SK-N-SH treated with all-trans-retinoic acid at 6 μM for 48 hours (cell line): ENCODE data around the gene CDC42.

ENCODE experiments used
- ATAC-seq: fragments of 200-7000 bp; cut with Tn5 transposase; 3 replicates; pipeline ENCODE4 v1.9.1; 2020; ENCODE audit warnings: mild to moderate bottlenecking, moderate library complexity
- ARNTL ChIP-seq: fragments of 450-650 bp; formaldehyde crosslinking; IDR thresholded peaks from 2 replicates; pipeline ENCODE4 v1.5.0; 2020; ENCODE audit warnings: low read depth, mild to moderate bottlenecking, moderate library complexity, borderline replicate concordance
- BACH2 ChIP-seq: fragments of 250-450 bp; sonication (Bioruptor Pico); IDR thresholded peaks from 2 replicates; pipeline ENCODE4 v1.9.0; 2021; ENCODE audit warnings: mild to moderate bottlenecking, borderline replicate concordance
- CSDC2 ChIP-seq: fragments of 250-450 bp; sonication (Bioruptor Pico); IDR thresholded peaks from 2 replicates; pipeline ENCODE4 v1.5.0; 2020; ENCODE audit warnings: mild to moderate bottlenecking, moderate library complexity
- ESRRG ChIP-seq: fragments of 250-450 bp; sonication (Bioruptor Pico); IDR thresholded peaks from 2 replicates; pipeline ENCODE4 v1.6.1; 2021; ENCODE audit warnings: mild to moderate bottlenecking
- GLIS3 ChIP-seq: fragments of 250-450 bp; sonication (Bioruptor Pico); IDR thresholded peaks from 2 replicates; pipeline ENCODE4 v1.5.0; 2020; ENCODE audit warnings: mild to moderate bottlenecking, moderate library complexity
- ISL1 ChIP-seq: fragments of 250-450 bp; sonication (Bioruptor Pico); IDR thresholded peaks from 2 replicates; pipeline ENCODE4 v2.1.2; 2022; ENCODE audit warnings: mild to moderate bottlenecking, moderate library complexity
- OSR1 ChIP-seq: fragments of 250-450 bp; sonication (Bioruptor Pico); IDR thresholded peaks from 2 replicates; pipeline ENCODE4 v1.8.0; 2022; ENCODE audit warnings: moderate library complexity, mild to moderate bottlenecking, inconsistent platforms
- PPARA ChIP-seq: fragments of 250-450 bp; sonication (Bioruptor Pico); IDR thresholded peaks from 2 replicates; pipeline ENCODE4 v1.5.0; 2020; ENCODE audit warnings: mild to moderate bottlenecking, borderline replicate concordance
- RARB ChIP-seq: fragments of 250-450 bp; sonication (Bioruptor Pico); IDR thresholded peaks from 2 replicates; pipeline ENCODE4 v1.8.0; 2021; ENCODE audit warnings: mild to moderate bottlenecking, moderate library complexity
- SNAI2 ChIP-seq: fragments of 250-450 bp; sonication (Bioruptor Pico); IDR thresholded peaks from 2 replicates; pipeline ENCODE4 v1.5.0; 2020; ENCODE audit warnings: mild to moderate bottlenecking, moderate library complexity
- TCF4 ChIP-seq: fragments of 250-450 bp; sonication (Bioruptor Pico); IDR thresholded peaks from 2 replicates; pipeline ENCODE4 v1.8.0; 2021; ENCODE audit warnings: mild to moderate bottlenecking, moderate library complexity, borderline replicate concordance
- TOX ChIP-seq: fragments of 250-450 bp; sonication (Bioruptor Pico); IDR thresholded peaks from 2 replicates; pipeline ENCODE4 v1.8.0; 2021; ENCODE audit warnings: mild to moderate bottlenecking, moderate library complexity, borderline replicate concordance
- ZC3H10 ChIP-seq: fragments of 250-450 bp; sonication (Bioruptor Pico); IDR thresholded peaks from 2 replicates; pipeline ENCODE4 v1.5.1; 2021; ENCODE audit warnings: mild to moderate bottlenecking, moderate library complexity
- ZFP3 ChIP-seq: fragments of 250-450 bp; sonication (Bioruptor Pico); IDR thresholded peaks from 2 replicates; pipeline ENCODE4 v1.5.0; 2020; ENCODE audit warnings: mild to moderate bottlenecking, moderate library complexity
- ZFP30 ChIP-seq: fragments of 450-650 bp; formaldehyde crosslinking; IDR thresholded peaks from 2 replicates; pipeline ENCODE4 v1.5.0; 2022; ENCODE audit warnings: mild to moderate bottlenecking, moderate library complexity
- ZNF565 ChIP-seq: fragments of 450-650 bp; formaldehyde crosslinking; conservative IDR thresholded peaks from 2 replicates; pipeline ENCODE4 v1.5.0; 2020; ENCODE audit warnings: low read depth, mild to moderate bottlenecking, moderate library complexity
- ZNF70 ChIP-seq: fragments of 450-650 bp; formaldehyde crosslinking; IDR thresholded peaks from 2 replicates; pipeline ENCODE4 v1.5.0; 2020; ENCODE audit warnings: mild to moderate bottlenecking, moderate library complexity
- ZNF8 ChIP-seq: fragments of 450-650 bp; formaldehyde crosslinking; IDR thresholded peaks from 2 replicates; pipeline ENCODE4 v1.5.0; 2020; ENCODE audit warnings: mild to moderate bottlenecking, moderate library complexity
- TF ChIP-seq, protein P1 (sequence below): fragments of 250-450 bp; sonication (Bioruptor Pico); IDR thresholded peaks from 2 replicates; pipeline ENCODE4 v1.5.1; 2021; ENCODE audit warnings: mild to moderate bottlenecking, moderate library complexity
- TF ChIP-seq, protein P2 (sequence below): fragments of 250-450 bp; sonication (Bioruptor Pico); IDR thresholded peaks from 2 replicates; pipeline ENCODE4 v1.8.0; 2020; ENCODE audit warnings: mild to moderate bottlenecking, moderate library complexity, borderline replicate concordance
- TF ChIP-seq, protein P3 (sequence below): fragments of 250-450 bp; sonication (Bioruptor Pico); IDR thresholded peaks from 2 replicates; pipeline ENCODE4 v1.5.0; 2020; ENCODE audit warnings: mild to moderate bottlenecking, moderate library complexity
- TF ChIP-seq, protein P4 (sequence below): fragments of 250-450 bp; sonication (Bioruptor Pico); IDR thresholded peaks from 2 replicates; pipeline ENCODE4 v1.5.1; 2020; ENCODE audit warnings: low read depth, mild to moderate bottlenecking, moderate library complexity

Gene CDC42

DNA sequence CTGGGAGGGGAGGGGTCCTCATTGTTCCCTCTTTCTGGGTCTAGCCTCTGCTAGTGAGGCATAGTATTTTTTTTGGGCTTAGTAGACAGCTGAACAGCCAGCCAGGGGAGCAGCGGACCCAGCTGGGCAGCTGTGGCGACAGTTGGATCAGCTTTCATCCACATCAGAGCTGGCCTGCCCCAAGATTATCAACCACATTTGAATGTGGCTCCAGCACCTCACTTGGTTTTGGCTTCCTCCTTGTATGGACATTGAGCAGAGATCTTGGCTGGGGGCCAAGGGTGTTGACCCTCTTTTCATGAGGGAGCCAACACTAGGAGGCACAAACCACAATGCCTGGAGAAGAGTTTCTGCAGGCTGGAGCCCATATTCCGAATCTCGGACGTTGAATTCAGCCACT is 65.3 kb downstream of the CDC42 start:
- no peak for ATAC-seq
- no peak for TF ChIP-seq CSDC2
- no peak for TF ChIP-seq ZNF565 (CRISPR knock-in tag)
- TF ChIP-seq RARB (CRISPR knock-in tag), result no peak
- TF ChIP-seq, protein P1, sequence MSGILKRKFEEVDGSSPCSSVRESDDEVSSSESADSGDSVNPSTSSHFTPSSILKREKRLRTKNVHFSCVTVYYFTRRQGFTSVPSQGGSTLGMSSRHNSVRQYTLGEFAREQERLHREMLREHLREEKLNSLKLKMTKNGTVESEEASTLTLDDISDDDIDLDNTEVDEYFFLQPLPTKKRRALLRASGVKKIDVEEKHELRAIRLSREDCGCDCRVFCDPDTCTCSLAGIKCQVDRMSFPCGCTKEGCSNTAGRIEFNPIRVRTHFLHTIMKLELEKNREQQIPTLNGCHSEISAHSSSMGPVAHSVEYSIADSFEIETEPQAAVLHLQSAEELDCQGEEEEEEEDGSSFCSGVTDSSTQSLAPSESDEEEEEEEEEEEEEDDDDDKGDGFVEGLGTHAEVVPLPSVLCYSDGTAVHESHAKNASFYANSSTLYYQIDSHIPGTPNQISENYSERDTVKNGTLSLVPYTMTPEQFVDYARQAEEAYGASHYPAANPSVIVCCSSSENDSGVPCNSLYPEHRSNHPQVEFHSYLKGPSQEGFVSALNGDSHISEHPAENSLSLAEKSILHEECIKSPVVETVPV (CRISPR knock-in tag), result no peak
- TF ChIP-seq ZNF70 (CRISPR knock-in tag), result no peak
- no peak for TF ChIP-seq BACH2 (CRISPR knock-in tag)
- no peak for TF ChIP-seq SNAI2 (CRISPR knock-in tag)
- TF ChIP-seq ZFP30 (CRISPR knock-in tag), result no peak

DNA sequence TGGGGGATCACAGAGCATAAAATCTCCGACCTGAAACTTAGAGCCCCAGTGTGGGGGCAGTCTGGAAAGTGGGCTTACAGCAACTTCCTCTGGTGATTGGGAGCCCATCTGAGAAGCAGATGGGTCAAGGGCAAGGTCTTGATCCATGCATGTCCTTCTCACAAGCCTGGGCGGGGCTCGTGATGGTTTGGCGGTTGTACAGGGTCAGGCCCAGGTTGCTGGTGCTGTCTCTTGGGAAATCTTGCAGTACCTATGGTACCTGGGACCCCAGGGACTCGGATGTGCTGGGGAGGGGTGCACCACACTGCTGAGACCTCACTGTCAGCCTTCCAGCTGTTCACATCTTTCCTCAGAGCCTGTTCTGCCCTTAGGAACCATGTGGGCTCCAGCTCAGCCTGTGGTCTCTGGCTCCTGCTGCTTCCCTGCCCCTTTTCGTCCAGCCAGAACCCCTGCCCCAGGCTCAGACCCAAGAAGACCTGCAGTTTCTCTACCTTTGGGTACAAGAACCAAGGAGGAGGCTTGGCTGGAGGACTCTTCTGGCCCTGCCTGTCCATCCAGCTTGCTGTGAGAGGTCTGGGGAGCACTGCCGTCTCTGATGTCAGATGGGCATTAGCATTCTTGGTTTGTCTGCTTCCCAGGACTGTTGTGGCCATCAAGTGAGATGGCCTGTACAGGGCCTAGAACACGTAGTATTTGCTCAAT is 65.9 kb downstream of the CDC42 start:
- TF ChIP-seq OSR1 (CRISPR knock-in tag) (no peak), RARB (CRISPR knock-in tag) (no peak), ZNF565 (CRISPR knock-in tag) (no peak), ZNF70 (CRISPR knock-in tag) (no peak), ZC3H10 (CRISPR knock-in tag) (no peak), TOX (CRISPR knock-in tag) (no peak), ZFP3 (no peak)
- TF ChIP-seq, protein P1 (CRISPR knock-in tag), result no peak
- TF ChIP-seq, protein P2, sequence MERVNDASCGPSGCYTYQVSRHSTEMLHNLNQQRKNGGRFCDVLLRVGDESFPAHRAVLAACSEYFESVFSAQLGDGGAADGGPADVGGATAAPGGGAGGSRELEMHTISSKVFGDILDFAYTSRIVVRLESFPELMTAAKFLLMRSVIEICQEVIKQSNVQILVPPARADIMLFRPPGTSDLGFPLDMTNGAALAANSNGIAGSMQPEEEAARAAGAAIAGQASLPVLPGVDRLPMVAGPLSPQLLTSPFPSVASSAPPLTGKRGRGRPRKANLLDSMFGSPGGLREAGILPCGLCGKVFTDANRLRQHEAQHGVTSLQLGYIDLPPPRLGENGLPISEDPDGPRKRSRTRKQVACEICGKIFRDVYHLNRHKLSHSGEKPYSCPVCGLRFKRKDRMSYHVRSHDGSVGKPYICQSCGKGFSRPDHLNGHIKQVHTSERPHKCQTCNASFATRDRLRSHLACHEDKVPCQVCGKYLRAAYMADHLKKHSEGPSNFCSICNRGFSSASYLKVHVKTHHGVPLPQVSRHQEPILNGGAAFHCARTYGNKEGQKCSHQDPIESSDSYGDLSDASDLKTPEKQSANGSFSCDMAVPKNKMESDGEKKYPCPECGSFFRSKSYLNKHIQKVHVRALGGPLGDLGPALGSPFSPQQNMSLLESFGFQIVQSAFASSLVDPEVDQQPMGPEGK (CRISPR knock-in tag), result no peak
- ATAC-seq, result no peak

DNA sequence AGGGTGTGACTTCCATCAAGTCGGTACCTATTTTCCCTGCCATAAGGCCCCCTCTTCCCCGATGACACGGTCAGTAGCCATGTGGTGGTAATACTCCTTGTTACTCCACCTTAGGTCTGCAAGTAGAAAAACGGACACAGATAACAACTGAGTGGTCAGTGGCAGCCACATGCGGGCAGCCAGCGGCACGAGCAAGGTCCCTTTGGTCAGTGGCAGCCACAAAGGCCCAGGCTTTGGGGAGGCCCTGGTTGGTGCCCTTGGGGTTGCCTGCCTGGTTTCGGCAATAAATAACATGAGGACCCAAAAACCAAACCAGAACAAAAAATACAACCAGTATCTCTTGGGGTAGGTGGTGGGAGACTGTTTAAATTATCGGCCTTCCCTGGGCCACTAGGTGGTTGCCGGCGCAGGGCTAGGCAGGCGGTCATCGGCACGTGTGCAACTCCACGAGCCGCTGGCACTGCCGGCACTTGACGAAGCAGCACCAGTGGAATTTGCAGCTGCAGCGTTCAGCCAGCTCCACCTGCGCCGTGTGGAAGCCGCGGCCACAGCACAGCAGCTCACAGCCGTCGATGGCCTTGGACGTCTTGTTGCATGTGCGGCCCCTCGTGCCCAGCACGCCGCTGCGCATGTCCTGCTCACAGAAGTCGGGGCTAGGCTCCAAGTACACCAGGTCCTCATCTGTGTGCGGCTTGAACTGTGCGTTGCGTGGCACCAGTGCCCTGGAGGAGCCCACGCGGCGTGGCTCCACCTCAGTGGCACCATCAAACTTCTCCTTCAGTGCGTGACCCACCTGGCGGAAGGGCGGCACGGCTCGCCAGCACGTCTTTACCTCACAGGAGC is 67.3 kb downstream of the CDC42 start:
- ATAC-seq, result no peak
- TF ChIP-seq OSR1 (CRISPR knock-in tag) (no peak), ZNF565 (CRISPR knock-in tag) (no peak), RARB (CRISPR knock-in tag) (no peak), ISL1 (no peak), GLIS3 (CRISPR knock-in tag) (no peak), SNAI2 (CRISPR knock-in tag) (no peak), TCF4 (CRISPR knock-in tag) (no peak), PPARA (CRISPR knock-in tag) (no peak), ZFP3 (no peak), ZNF70 (CRISPR knock-in tag) (no peak), CSDC2 (no peak), ESRRG (CRISPR knock-in tag) (no peak), ZFP30 (CRISPR knock-in tag) (no peak), ZNF8 (CRISPR knock-in tag) (no peak), BACH2 (CRISPR knock-in tag) (no peak), ARNTL (CRISPR knock-in tag) (no peak)
- TF ChIP-seq, protein P3, sequence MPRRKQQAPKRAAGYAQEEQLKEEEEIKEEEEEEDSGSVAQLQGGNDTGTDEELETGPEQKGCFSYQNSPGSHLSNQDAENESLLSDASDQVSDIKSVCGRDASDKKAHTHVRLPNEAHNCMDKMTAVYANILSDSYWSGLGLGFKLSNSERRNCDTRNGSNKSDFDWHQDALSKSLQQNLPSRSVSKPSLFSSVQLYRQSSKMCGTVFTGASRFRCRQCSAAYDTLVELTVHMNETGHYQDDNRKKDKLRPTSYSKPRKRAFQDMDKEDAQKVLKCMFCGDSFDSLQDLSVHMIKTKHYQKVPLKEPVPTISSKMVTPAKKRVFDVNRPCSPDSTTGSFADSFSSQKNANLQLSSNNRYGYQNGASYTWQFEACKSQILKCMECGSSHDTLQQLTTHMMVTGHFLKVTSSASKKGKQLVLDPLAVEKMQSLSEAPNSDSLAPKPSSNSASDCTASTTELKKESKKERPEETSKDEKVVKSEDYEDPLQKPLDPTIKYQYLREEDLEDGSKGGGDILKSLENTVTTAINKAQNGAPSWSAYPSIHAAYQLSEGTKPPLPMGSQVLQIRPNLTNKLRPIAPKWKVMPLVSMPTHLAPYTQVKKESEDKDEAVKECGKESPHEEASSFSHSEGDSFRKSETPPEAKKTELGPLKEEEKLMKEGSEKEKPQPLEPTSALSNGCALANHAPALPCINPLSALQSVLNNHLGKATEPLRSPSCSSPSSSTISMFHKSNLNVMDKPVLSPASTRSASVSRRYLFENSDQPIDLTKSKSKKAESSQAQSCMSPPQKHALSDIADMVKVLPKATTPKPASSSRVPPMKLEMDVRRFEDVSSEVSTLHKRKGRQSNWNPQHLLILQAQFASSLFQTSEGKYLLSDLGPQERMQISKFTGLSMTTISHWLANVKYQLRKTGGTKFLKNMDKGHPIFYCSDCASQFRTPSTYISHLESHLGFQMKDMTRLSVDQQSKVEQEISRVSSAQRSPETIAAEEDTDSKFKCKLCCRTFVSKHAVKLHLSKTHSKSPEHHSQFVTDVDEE (CRISPR knock-in tag), result no peak
- TF ChIP-seq, protein P2 (CRISPR knock-in tag), result no peak
- TF ChIP-seq, protein P4, sequence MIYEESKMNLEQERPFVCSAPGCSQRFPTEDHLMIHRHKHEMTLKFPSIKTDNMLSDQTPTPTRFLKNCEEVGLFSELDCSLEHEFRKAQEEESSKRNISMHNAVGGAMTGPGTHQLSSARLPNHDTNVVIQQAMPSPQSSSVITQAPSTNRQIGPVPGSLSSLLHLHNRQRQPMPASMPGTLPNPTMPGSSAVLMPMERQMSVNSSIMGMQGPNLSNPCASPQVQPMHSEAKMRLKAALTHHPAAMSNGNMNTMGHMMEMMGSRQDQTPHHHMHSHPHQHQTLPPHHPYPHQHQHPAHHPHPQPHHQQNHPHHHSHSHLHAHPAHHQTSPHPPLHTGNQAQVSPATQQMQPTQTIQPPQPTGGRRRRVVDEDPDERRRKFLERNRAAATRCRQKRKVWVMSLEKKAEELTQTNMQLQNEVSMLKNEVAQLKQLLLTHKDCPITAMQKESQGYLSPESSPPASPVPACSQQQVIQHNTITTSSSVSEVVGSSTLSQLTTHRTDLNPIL (CRISPR knock-in tag), result no peak
- TF ChIP-seq, protein P1 (CRISPR knock-in tag), result no peak
